ENCODE measurements around the gene WDR91.

DNA sequence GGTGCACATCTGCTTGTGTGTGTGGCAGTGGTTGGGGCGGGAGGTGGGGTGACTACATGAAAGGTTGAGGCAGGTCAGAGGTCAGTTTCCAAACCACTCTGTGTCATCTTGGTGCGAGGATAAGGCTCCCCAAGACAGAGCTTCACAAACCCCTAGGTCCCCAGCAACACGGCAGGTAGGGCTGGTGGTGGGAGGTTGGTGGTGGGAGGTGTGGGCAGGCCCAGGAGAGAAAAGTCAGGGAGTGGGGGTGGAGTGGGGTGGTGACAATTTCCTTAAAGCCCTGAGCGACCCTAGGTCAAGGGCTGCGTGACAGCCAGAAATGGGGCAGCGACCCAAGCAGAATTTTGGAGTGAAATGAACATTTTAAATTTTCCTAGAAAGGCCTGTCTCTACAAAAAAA lies 20.8 kb upstream of the WDR91 start:
- TF ChIP-seq, protein P1, sequence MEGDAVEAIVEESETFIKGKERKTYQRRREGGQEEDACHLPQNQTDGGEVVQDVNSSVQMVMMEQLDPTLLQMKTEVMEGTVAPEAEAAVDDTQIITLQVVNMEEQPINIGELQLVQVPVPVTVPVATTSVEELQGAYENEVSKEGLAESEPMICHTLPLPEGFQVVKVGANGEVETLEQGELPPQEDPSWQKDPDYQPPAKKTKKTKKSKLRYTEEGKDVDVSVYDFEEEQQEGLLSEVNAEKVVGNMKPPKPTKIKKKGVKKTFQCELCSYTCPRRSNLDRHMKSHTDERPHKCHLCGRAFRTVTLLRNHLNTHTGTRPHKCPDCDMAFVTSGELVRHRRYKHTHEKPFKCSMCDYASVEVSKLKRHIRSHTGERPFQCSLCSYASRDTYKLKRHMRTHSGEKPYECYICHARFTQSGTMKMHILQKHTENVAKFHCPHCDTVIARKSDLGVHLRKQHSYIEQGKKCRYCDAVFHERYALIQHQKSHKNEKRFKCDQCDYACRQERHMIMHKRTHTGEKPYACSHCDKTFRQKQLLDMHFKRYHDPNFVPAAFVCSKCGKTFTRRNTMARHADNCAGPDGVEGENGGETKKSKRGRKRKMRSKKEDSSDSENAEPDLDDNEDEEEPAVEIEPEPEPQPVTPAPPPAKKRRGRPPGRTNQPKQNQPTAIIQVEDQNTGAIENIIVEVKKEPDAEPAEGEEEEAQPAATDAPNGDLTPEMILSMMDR (IDR thresholded peaks at IDR 0.05): no peak
- TF ChIP-seq EZH2 (IDR thresholded peaks at IDR 0.05; ENCODE audit: borderline replicate concordance, insufficient read depth, low read depth, low read length, poor library complexity, severe bottlenecking): no peak
